ENCODE results near the gene CGNL1.

Gene CGNL1

GRCh38 chr15:57379487-57379886 lies 3.2 kb downstream of the CGNL1 start:
- TF ChIP-seq, protein P1, sequence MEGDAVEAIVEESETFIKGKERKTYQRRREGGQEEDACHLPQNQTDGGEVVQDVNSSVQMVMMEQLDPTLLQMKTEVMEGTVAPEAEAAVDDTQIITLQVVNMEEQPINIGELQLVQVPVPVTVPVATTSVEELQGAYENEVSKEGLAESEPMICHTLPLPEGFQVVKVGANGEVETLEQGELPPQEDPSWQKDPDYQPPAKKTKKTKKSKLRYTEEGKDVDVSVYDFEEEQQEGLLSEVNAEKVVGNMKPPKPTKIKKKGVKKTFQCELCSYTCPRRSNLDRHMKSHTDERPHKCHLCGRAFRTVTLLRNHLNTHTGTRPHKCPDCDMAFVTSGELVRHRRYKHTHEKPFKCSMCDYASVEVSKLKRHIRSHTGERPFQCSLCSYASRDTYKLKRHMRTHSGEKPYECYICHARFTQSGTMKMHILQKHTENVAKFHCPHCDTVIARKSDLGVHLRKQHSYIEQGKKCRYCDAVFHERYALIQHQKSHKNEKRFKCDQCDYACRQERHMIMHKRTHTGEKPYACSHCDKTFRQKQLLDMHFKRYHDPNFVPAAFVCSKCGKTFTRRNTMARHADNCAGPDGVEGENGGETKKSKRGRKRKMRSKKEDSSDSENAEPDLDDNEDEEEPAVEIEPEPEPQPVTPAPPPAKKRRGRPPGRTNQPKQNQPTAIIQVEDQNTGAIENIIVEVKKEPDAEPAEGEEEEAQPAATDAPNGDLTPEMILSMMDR (conservative IDR thresholded peaks at IDR 0.05; ENCODE audit: control insufficient read depth, insufficient read depth, low read depth, low read length): no peak
- DNase-seq (ENCODE audit: low read depth): no peak
- no peak overlapping the region for H3K4me3 ChIP-seq (ENCODE audit: control insufficient read depth, low read depth, low read length)

DNA sequence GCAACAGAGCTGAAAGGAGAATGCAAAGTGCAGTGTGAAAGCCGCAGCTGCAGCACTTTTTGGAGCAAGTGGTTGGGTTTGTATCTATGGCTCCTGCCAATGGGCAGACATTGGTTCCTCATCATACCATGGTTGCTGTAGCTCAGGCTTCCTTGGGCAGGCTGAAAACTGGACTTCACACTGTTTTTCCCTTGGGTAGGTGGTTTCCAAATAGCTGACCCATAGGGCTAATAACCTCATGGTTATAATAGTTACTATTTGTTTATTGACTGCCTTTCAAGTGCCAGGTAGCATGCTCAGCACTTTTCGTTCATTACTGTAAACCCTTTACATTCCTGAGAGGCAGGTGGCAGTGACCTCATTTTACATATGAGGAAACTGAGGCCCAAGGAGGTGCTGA lies 4.5 kb downstream of the CGNL1 start:
- H3K4me3 ChIP-seq (ENCODE audit: control insufficient read depth, low read depth, low read length): no peak overlapping the region
- TF ChIP-seq, protein P1 (conservative IDR thresholded peaks at IDR 0.05; ENCODE audit: control insufficient read depth, insufficient read depth, low read depth, low read length): no peak
- no peak for DNase-seq (ENCODE audit: low read depth)

- TF ChIP-seq, protein P1 (conservative IDR thresholded peaks at IDR 0.05; ENCODE audit: control insufficient read depth, insufficient read depth, low read depth, low read length): no peak
- DNase-seq (ENCODE audit: low read depth): no peak
- no peak overlapping the region for H3K4me3 ChIP-seq (ENCODE audit: control insufficient read depth, low read depth, low read length)
These were observed 5.9 kb downstream of the CGNL1 start for GRCh38 chr15:57382215-57382614.

DNA sequence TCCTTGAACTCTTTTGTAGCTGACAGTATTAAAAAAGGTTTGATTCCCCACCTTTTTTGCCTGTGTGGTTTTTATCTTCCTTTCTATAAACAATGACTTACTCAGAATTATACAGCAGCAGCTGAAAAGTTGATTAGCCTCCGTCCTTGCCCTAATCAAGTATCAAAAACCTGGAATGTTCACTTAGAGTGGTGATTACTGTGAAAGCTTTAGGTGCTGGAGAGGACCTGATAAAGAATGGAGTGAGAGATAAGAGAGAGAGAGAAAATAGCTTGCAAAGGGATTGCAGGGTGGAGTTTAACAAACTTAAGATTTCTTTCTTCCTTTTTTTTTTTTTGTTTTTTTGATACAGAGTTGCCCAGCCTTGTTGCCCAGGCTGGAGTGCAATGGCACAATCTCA lies 6.7 kb downstream of the CGNL1 start:
- TF ChIP-seq, protein P1 (conservative IDR thresholded peaks at IDR 0.05; ENCODE audit: control insufficient read depth, insufficient read depth, low read depth, low read length): no peak
- no peak overlapping the region for H3K4me3 ChIP-seq (ENCODE audit: control insufficient read depth, low read depth, low read length)
- DNase-seq (ENCODE audit: low read depth): no peak

DNA sequence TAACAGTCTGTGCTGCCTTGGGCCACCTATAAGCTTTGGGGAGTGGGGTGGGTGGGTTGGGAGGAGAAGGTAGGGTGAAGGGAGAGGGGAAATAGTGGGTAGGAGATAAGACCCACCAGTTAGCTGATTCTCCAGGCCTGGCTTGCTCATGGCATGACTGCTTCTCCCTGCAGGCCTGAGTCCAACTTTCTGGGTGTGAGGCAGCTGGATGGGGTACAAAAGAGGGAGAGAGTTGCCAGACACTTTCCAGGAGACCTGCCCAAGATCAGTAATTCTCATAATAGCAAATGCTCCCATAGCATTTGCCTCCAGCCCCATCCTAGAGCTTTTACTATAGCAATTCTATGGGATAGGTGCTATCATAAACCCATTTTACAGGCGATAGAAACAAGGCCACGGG lies 7.7 kb downstream of the CGNL1 start:
- DNase-seq (ENCODE audit: low read depth): no peak
- H3K4me3 ChIP-seq (ENCODE audit: control insufficient read depth, low read depth, low read length): no peak overlapping the region
- TF ChIP-seq, protein P1 (conservative IDR thresholded peaks at IDR 0.05; ENCODE audit: control insufficient read depth, insufficient read depth, low read depth, low read length): no peak

DNA sequence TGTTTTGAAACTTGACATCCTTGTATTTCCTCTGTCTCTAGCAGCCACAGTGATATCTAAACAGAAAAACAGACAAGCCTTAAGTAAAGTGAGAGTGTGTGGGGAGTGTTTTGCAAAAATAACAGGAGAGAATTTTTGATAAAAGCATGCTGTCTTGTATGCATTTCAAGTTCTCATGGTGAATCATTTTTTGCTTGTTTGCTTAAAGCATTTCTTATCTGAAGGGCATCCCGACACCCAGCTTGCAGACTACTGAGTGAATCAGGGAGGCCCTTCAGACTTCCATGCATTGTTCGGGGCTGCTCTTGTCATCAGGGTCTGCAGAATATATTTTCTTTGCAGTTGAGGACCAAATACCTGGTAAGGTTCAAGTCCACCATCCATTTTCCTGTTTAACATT lies 8.5 kb downstream of the CGNL1 start:
- TF ChIP-seq, protein P1 (conservative IDR thresholded peaks at IDR 0.05; ENCODE audit: control insufficient read depth, insufficient read depth, low read depth, low read length): no peak
- no peak overlapping the region for H3K4me3 ChIP-seq (ENCODE audit: control insufficient read depth, low read depth, low read length)
- no peak for DNase-seq (ENCODE audit: low read depth)

DNA sequence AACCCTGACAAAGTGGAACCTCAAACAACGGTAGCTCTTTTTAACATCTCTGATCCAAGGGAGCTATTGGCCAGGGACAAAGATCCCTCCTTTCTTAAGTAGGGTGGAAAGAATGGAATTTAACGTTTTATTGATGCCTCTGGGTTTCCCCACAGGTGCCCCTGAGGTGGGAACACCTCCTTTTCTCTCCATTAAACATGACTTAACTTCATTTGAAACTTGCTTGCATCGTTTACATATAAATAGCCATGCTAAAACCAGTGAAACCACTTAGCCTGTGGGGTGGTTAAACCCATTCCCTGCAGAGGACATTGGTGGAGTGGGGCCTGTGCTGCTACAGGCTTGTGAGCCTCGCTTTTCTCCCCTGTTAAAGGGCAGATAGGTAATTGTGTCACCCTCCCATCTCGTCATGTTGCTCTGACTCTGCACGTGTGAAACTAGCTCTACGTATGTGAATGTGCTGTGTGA lies 9.7 kb downstream of the CGNL1 start:
- no peak overlapping the region for H3K4me3 ChIP-seq (ENCODE audit: control insufficient read depth, low read depth, low read length)
- TF ChIP-seq, protein P1 (conservative IDR thresholded peaks at IDR 0.05; ENCODE audit: control insufficient read depth, insufficient read depth, low read depth, low read length): no peak
- DNase-seq (ENCODE audit: low read depth): no peak
